CD4-positive, CD25-positive, alpha-beta regulatory T cell (primary cell): ENCODE measurements around the gene STK33. TPM values are rescaled to one million over a fixed set of nuclear protein-coding genes. Genes with fewer than 3 reads are reported as not detected.

Source experiments
- ATAC-seq, 2 donors: fragments of 150-1000 bp; cut with Tn5 transposase; one replicate each; pipeline ENCODE4 v1.10.0; 2021; ENCODE audit warnings: low read depth in 2 of 2, moderate number of reproducible peaks in 2 of 2, moderate library complexity in 1 of 2
- DNase-seq, 3 donors: peaks; one replicate each; pipeline versions ENCODE4 v3.0.0 to v3.0.0-alpha.2; 2012 to 2022; ENCODE audit warnings: mixed read lengths in 1 of 3
- H3K27ac ChIP-seq: one replicate; pipeline ENCODE4 v1.7.0; 2013; ENCODE audit warnings: mild to moderate bottlenecking, low read length; ENCODE audit not compliant: insufficient read depth, poor library complexity, severe bottlenecking
- H3K27me3 ChIP-seq: one replicate; pipeline ENCODE4 v1.7.0; 2013; ENCODE audit warnings: low read length; ENCODE audit not compliant: control insufficient read depth, insufficient read depth
- H3K36me3 ChIP-seq: one replicate; pipeline ENCODE4 v1.7.0; 2013; ENCODE audit warnings: mild to moderate bottlenecking, low read length, moderate library complexity; ENCODE audit not compliant: control insufficient read depth, insufficient read depth
- H3K4me1 ChIP-seq: 2 replicates; pipeline ENCODE4 v1.7.0; 2013; ENCODE audit warnings: mild to moderate bottlenecking, low read length; ENCODE audit not compliant: insufficient read depth, control insufficient read depth, poor library complexity, severe bottlenecking
- H3K4me3 ChIP-seq: one replicate; pipeline ENCODE4 v1.7.0; 2013; ENCODE audit warnings: low read depth, mild to moderate bottlenecking, low read length, moderate library complexity
- H3K9me3 ChIP-seq, 2 experiments: 1 replicate in 1 of 2; 2 replicates in 1 of 2; pipeline ENCODE4 v1.7.0; 2013; ENCODE audit warnings: low read length in 2 of 2, mild to moderate bottlenecking in 1 of 2, moderate library complexity in 1 of 2; ENCODE audit not compliant: control insufficient read depth in 2 of 2
- H3K27ac Mint-ChIP-seq, 3 donors: one replicate each; pipeline ENCODE4 v1.8.0; 2020 to 2022; ENCODE audit warnings: mild to moderate bottlenecking in 3 of 3, mixed read lengths in 3 of 3, moderate library complexity in 2 of 3
- H3K27me3 Mint-ChIP-seq: one replicate; pipeline ENCODE4 v1.8.0; 2022; ENCODE audit warnings: mild to moderate bottlenecking, mixed read lengths
- H3K36me3 Mint-ChIP-seq: one replicate; pipeline ENCODE4 v1.8.0; 2020; ENCODE audit warnings: mixed read lengths
- H3K4me1 Mint-ChIP-seq, 4 donors: one replicate each; pipeline ENCODE4 v1.8.0; 2020 to 2022; ENCODE audit warnings: mixed read lengths in 4 of 4, mild to moderate bottlenecking in 1 of 4
- H3K4me3 Mint-ChIP-seq, 4 donors: one replicate each; pipeline ENCODE4 v1.8.0; 2020 to 2022; ENCODE audit warnings: mild to moderate bottlenecking in 4 of 4, mixed read lengths in 4 of 4, moderate library complexity in 3 of 4
- H3K9me3 Mint-ChIP-seq, 7 donors: one replicate each; pipeline ENCODE4 v1.8.0; 2020 to 2022; ENCODE audit warnings: mixed read lengths in 7 of 7, mild to moderate bottlenecking in 3 of 7, moderate library complexity in 2 of 7
- polyA plus RNA-seq, 4 donors: library from polyadenylated mRNA; unstranded; fragments of 300-500 nt; fragmentation: Illumina TruSeq; gene quantifications; one replicate each; pipeline ENCODE4 v1.2.3, GENCODE V29; 2021
- total RNA-seq: library from RNA; stranded (reverse); gene quantifications from one replicate; pipeline ENCODE4 v1.2.3, GENCODE V29; 2022

STK33 gene
- total and polyA plus RNA-seq, 5 donors from 2014 or later = 0.44 to 0.49 TPM; not detected in 3

DNA sequence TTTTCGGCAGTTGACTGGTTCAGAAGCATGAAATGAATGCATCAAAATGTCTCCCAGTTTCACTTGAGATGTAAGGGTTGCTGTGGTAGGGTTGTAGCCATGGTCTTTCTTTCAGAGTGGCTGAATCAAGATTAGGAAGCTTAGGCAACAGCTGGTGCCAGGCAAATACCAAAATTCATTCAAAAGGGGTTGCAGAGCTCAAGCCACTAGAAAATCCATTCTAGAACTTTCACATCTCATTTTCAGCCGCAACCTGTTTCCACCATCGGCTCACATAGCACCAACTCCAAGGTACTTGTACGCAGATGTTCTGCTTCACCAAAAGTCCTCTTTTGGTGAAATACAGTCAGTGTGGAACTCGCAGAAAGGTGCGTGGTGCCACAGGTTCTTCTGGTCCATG is 40.5 kb upstream of the STK33 start:
- H3K4me3 ChIP-seq = no peak overlapping the region
- Mint-ChIP-seq H3K36me3 (peaks cover 58% of the 10 kb centered on the region), H3K27me3 (no peaks in the 10 kb centered on the region), H3K4me1 (peaks cover 0 to 2% (median 0%) of the 10 kb centered on the region in 4 donors), H3K27ac (no peak overlapping the region), H3K4me3 (no peak overlapping the region), H3K9me3 (peaks cover 0 to 9% (median 0%) of the 10 kb centered on the region in 7 donors)
- H3K4me1 ChIP-seq = no peaks in the 10 kb centered on the region
- no peaks in the 10 kb centered on the region for H3K27me3 ChIP-seq
- no peak overlapping the region for H3K27ac ChIP-seq
- peaks cover 61% of the 10 kb centered on the region for H3K36me3 ChIP-seq
- no peaks in the 10 kb centered on the region for H3K9me3 ChIP-seq
- ATAC-seq (no peak), DNase-seq (no peak)

DNA sequence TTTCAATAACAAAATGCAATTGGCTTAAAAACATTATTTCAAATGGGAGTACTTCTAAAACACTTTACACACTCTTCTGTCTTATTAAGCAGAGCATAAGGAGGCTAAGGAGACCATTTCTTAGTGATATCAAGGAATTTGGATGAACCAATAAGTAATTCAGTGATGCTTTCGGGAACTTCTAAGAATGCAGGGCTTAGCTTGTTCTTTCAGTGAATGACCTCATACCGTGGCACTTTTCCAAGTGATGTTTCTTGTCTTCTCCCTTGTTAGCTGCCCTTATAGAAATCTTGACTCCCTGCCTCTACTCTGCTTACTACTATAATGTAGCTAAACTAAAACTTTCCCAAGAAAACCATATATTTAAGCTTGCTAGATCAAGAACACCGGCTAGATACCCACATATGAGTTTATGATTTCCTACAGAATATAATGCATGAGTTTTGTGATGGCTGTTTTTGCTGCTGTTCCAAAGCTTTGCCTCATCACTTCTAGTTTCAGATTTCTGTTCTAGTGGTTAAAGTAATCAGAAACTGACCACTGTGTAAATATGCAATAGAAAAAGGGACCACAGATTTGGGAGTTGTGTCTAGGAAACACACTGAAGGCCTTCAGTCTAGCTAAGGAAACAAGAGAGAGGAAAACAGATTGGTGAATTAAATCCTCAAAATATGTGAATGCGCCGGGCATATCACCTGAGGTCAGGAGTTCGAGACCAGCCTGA is 37.5 kb upstream of the STK33 start:
- no peaks in the 10 kb centered on the region for H3K27me3 Mint-ChIP-seq
- peaks cover 37% of the 10 kb centered on the region for H3K36me3 Mint-ChIP-seq
- H3K27me3 ChIP-seq = no peaks in the 10 kb centered on the region
- no peaks in the 10 kb centered on the region for H3K4me1 ChIP-seq
- no peaks in the 10 kb centered on the region for H3K9me3 ChIP-seq
- H3K9me3 Mint-ChIP-seq = peaks cover 0 to 6% (median 0%) of the 10 kb centered on the region in 7 donors
- DNase-seq (no peak), ATAC-seq (no peak)
- peak overlapping the region in 1 of 3 donors; percentile 16 for H3K27ac Mint-ChIP-seq
- H3K4me3 ChIP-seq = no peak overlapping the region
- no peak overlapping the region for H3K4me3 Mint-ChIP-seq
- H3K27ac ChIP-seq = no peak overlapping the region
- H3K4me1 Mint-ChIP-seq = peaks cover 0 to 2% (median under 1%) of the 10 kb centered on the region in 4 donors
- peaks cover 38% of the 10 kb centered on the region for H3K36me3 ChIP-seq

DNA sequence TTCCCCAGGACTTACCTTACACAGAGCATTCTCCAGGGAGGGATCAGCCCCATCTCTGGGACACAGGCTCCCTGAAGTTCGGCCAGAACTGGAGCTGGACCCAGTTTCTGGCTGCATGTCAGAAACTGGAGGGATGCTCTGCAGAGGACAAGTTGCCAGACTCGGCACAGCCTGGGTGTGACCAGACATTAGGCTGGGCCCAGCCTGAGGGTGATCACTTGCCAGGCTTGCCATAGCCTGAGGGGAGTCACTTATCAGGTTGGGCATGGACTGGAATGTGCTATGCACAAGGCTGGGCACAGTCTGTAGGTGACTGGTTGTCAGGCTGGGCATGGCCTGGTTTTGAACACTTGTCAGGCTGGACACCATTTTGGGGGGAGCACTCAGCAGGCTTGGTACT is 30.7 kb upstream of the STK33 start:
- no peaks in the 10 kb centered on the region for H3K9me3 ChIP-seq
- no peaks in the 10 kb centered on the region for H3K27me3 ChIP-seq
- no peak overlapping the region for H3K27ac ChIP-seq
- H3K36me3 ChIP-seq = peaks cover 58% of the 10 kb centered on the region
- ATAC-seq (no peak), DNase-seq (no peak)
- H3K27ac Mint-ChIP-seq = no peak overlapping the region
- no peaks in the 10 kb centered on the region for H3K9me3 Mint-ChIP-seq
- H3K4me3 Mint-ChIP-seq = no peak overlapping the region
- H3K36me3 Mint-ChIP-seq = peaks cover 39% of the 10 kb centered on the region
- H3K4me1 Mint-ChIP-seq = peaks cover 0 to 5% (median 0%) of the 10 kb centered on the region in 4 donors
- H3K4me3 ChIP-seq = no peak overlapping the region
- no peaks in the 10 kb centered on the region for H3K27me3 Mint-ChIP-seq
- no peaks in the 10 kb centered on the region for H3K4me1 ChIP-seq

DNA sequence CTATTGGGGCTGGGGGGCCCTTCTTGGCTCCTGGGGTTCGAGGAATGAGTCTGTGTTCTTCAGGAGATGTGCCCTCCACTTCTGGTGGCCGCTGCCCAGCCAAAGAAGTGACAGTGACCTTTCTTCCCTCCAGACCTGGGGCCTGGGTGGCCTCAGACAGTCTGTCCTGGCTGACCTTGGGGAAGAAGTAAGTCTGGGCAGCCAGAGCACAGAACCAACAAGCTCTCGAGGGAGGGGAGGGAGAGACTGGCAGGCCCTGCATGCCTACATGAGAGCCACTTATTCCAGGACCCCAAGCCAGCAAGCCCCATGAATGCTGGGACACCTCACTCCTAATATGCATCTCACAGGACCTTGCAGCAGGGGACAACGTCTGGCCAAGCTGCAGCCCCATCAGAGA is 27.1 kb upstream of the STK33 start:
- peaks cover 84% of the 10 kb centered on the region for H3K36me3 ChIP-seq
- Mint-ChIP-seq H3K27me3 (no peaks in the 10 kb centered on the region), H3K27ac (no peak overlapping the region), H3K4me1 (no peaks in the 10 kb centered on the region), H3K36me3 (peaks cover 44% of the 10 kb centered on the region), H3K4me3 (no peak overlapping the region), H3K9me3 (no peaks in the 10 kb centered on the region)
- DNase-seq = no peak
- no peak overlapping the region for H3K27ac ChIP-seq
- no peak for ATAC-seq
- no peak overlapping the region for H3K4me3 ChIP-seq
- H3K27me3 ChIP-seq = no peaks in the 10 kb centered on the region
- no peaks in the 10 kb centered on the region for H3K4me1 ChIP-seq
- no peaks in the 10 kb centered on the region for H3K9me3 ChIP-seq

DNA sequence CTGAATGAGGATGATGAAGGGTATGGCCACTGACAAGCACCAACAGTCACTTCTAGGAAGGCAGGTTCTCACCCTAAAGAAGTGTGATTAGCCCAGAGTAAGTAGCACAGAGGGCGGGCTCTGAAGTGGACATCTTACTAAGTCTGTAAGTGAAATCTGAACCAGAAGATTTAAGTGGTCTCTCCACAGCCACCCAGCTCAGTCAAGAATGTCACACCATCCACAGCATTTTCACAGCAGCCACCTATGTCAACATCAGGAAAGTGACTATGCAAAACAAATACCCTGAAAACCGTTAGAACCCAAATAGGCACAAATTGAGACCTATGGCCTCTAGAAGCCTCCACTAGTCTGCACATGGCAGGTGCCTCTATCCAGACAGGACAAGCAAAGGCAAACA is 23.0 kb upstream of the STK33 start:
- peaks cover 38% of the 10 kb centered on the region for H3K36me3 Mint-ChIP-seq
- H3K4me3 ChIP-seq = no peak overlapping the region
- H3K4me3 Mint-ChIP-seq = no peak overlapping the region
- no peaks in the 10 kb centered on the region for H3K9me3 Mint-ChIP-seq
- no peaks in the 10 kb centered on the region for H3K4me1 Mint-ChIP-seq
- no peaks in the 10 kb centered on the region for H3K27me3 Mint-ChIP-seq
- DNase-seq (no peak), ATAC-seq (no peak)
- no peak overlapping the region for H3K27ac ChIP-seq
- H3K9me3 ChIP-seq = no peaks in the 10 kb centered on the region
- peaks cover 60% of the 10 kb centered on the region for H3K36me3 ChIP-seq
- H3K27ac Mint-ChIP-seq = peak overlapping the region in 1 of 3 donors; percentile 71
- H3K27me3 ChIP-seq = no peaks in the 10 kb centered on the region
- H3K4me1 ChIP-seq = no peaks in the 10 kb centered on the region

DNA sequence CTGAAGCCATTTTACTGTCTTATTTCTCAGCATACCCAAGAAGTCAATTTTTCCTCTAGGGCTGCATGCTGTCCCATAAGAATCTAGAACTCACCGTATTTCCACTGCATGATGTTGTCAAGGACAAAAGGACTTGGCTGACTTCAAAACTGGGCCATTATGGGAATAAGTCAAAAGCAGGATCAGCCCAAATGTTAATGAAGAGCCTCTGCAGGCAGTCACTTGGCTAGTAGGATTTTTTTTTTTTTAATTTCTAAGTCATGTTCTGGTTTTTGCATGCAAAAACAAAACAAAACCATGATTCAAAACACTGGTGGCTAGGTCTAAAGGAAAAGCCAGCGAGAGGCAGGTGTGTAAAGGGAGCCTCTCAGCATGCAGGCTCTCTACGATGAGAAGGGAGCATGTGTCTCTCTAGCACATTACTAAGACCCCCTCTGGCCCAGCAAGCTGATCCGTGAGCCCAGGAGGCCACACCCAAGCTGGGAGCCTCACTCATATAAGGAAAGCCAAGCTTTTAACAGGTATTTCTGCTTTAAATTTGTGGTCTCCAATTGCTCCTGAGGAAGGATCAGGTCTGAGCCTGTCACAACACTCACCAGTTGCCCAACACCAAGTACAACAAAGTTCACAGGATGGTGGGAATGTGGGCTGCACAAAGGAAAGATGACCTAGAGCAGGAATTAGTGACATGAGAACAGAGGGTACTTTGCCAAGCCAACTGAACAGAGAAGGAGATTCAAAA is 21.4 kb upstream of the STK33 start:
- Mint-ChIP-seq H3K9me3 (no peaks in the 10 kb centered on the region), H3K27me3 (no peaks in the 10 kb centered on the region), H3K4me3 (no peak overlapping the region), H3K4me1 (peaks cover 0 to 4% (median 0%) of the 10 kb centered on the region in 4 donors), H3K36me3 (peaks cover 31% of the 10 kb centered on the region), H3K27ac (no peak overlapping the region)
- H3K4me1 ChIP-seq = no peaks in the 10 kb centered on the region
- DNase-seq = no peak
- H3K4me3 ChIP-seq = no peak overlapping the region
- H3K9me3 ChIP-seq = no peaks in the 10 kb centered on the region
- peaks cover 44% of the 10 kb centered on the region for H3K36me3 ChIP-seq
- no peaks in the 10 kb centered on the region for H3K27me3 ChIP-seq
- ATAC-seq = no peak
- H3K27ac ChIP-seq = no peak overlapping the region

DNA sequence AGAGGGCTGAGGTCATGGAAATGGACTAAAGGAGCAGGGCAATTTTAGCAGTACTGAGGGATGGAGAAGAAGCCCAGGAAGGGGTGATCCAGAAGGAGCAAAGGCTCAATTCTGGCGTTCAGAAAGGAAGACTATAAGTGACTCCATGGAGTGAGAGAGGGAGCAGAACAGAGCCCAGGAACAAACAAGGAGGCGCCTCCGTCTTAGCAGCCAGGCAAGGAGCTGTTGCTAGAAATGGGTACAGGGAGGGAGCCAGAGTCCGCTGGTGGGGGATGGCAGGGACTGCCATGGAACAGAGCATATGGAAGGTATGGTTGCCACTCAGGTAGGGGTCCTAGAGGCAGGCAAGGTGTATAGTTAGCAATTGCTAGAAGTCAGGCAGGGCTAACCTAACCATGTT is 20.5 kb upstream of the STK33 start:
- Histone ChIP-seq H3K4me1 (no peaks in the 10 kb centered on the region), H3K27me3 (no peaks in the 10 kb centered on the region), H3K36me3 (peaks cover 36% of the 10 kb centered on the region), H3K9me3 (no peaks in the 10 kb centered on the region), H3K27ac (no peak overlapping the region), H3K4me3 (no peak overlapping the region)
- H3K4me3 Mint-ChIP-seq = no peak overlapping the region
- DNase-seq (no peak), ATAC-seq (no peak)
- H3K27me3 Mint-ChIP-seq = no peaks in the 10 kb centered on the region
- peaks cover 27% of the 10 kb centered on the region for H3K36me3 Mint-ChIP-seq
- no peak overlapping the region for H3K27ac Mint-ChIP-seq
- peaks cover 0 to 2% (median 0%) of the 10 kb centered on the region in 7 donors for H3K9me3 Mint-ChIP-seq
- peaks cover 0 to 9% (median under 1%) of the 10 kb centered on the region in 4 donors for H3K4me1 Mint-ChIP-seq
